ENCODE data around the gene KRTAP10-3. TPM values are rescaled to one million over a fixed set of nuclear protein-coding genes. Genes with fewer than 3 reads are reported as not detected.

Gene KRTAP10-3
- total and polyA plus RNA-seq, 2 of the 13 experiments (the other 11 are each of a cell fraction or from before 2014, with no cell fraction given), result not detected

GRCh38 chr21:44593598-44594405 lies 35.2 kb upstream of the KRTAP10-3 start (continued):
- peak; percentile 72 for TF ChIP-seq SKIL (CRISPR knock-in tag; IDR thresholded peaks at IDR 0.05; ENCODE audit: borderline replicate concordance)
- TF ChIP-seq TRIM22 (IDR thresholded peaks at IDR 0.05), result no peak
- peak; percentile 70; the same call in 1 of the 2 replicates for TF ChIP-seq ZNF296 (CRISPR knock-in tag; conservative IDR thresholded peaks at IDR 0.05)
- TF ChIP-seq HMG20A (CRISPR knock-in tag; IDR thresholded peaks at IDR 0.05; ENCODE audit: borderline replicate concordance), result peak; percentile 88; the same call in 1 of the 2 replicates
- peak; percentile 71 for TF ChIP-seq ZBTB38 (CRISPR knock-in tag; IDR thresholded peaks at IDR 0.05)
- no peak for TF ChIP-seq SUZ12 (IDR thresholded peaks at IDR 0.05; ENCODE audit: low read depth, low read length)
- TF ChIP-seq TEF (CRISPR knock-in tag; IDR thresholded peaks at IDR 0.05), result no peak
- peak; percentile 96 for TF ChIP-seq MLX (CRISPR knock-in tag; IDR thresholded peaks at IDR 0.05)
- TF ChIP-seq ZNF83 (CRISPR knock-in tag; IDR thresholded peaks at IDR 0.05; ENCODE audit: borderline replicate concordance), result 0 out of 2 replicates have a peak, but pooled peaks have one; percentile 36
- no peak for TF ChIP-seq ZNF720 (CRISPR knock-in tag; IDR thresholded peaks at IDR 0.05)
- TF ChIP-seq PATZ1 (CRISPR knock-in tag; IDR thresholded peaks at IDR 0.05), result peak; percentile 62; the same call in 1 of the 2 replicates
- peak; percentile 52; the same call in 1 of the 2 replicates for TF ChIP-seq TOE1 (CRISPR knock-in tag; IDR thresholded peaks at IDR 0.05)
- peak; percentile 73; the same call in 1 of the 2 replicates for TF ChIP-seq ZNF337 (CRISPR knock-in tag; IDR thresholded peaks at IDR 0.05; ENCODE audit: borderline replicate concordance, low read depth)
- no peak for TF ChIP-seq MAZ (IDR thresholded peaks at IDR 0.05; ENCODE audit: borderline replicate concordance, low read depth, low read length)
- TF ChIP-seq MAZ (CRISPR knock-in tag; IDR thresholded peaks at IDR 0.05; ENCODE audit: low read depth), result peak; percentile 78
- TF ChIP-seq ZNF224 (CRISPR knock-in tag; IDR thresholded peaks at IDR 0.05), result peak; percentile 33; the same call in 1 of the 2 replicates
- peak; percentile 55 for TF ChIP-seq ZNF883 (CRISPR knock-in tag; IDR thresholded peaks at IDR 0.05; ENCODE audit: not compliant biosample characterization)
- no peak for TF ChIP-seq ATF7 (IDR thresholded peaks at IDR 0.05)
- no peak for TF ChIP-seq ATF7 (CRISPR knock-in tag; IDR thresholded peaks at IDR 0.05)
- no peak for TF ChIP-seq ZNF20 (CRISPR knock-in tag; IDR thresholded peaks at IDR 0.05)
- peak; percentile 86; the same call in 1 of the 2 replicates for TF ChIP-seq ZNF543 (CRISPR knock-in tag; IDR thresholded peaks at IDR 0.05)
- TF ChIP-seq ZFP36L2 (CRISPR knock-in tag; IDR thresholded peaks at IDR 0.05), result no peak
- TF ChIP-seq SRSF1 (optimal IDR thresholded peaks at IDR 0.05; ENCODE audit: low read depth, low read length), result no peak
